Measurements from ENCODE around the gene PTPRN2. TPM values are rescaled to one million over a fixed set of nuclear protein-coding genes. Genes with fewer than 3 reads are reported as not detected.
A peak's percentile ranks its signal among the peaks of the same experiment; 100 is the strongest.
"Not testable (repeated sequence)": the region's sequence is repeated elsewhere in the genome, so short reads cannot be mapped to it uniquely, and the experiment has no call there.

The PTPRN2 gene
- total RNA-seq, 2 donors from 2014 or later = 0.72 to 0.79 TPM

- ATAC-seq (replicated peaks in 1 of 2) (no peak), DNase-seq (no peak)
- no peaks in the 10 kb centered on the region for H3K36me3 Mint-ChIP-seq (ENCODE audit: insufficient read depth in 2 of 2)
- no peaks in the 10 kb centered on the region for H3K9me3 Mint-ChIP-seq
- no peaks in the 10 kb centered on the region for H3K27me3 Mint-ChIP-seq (ENCODE audit: low read depth)
- H3K4me1 Mint-ChIP-seq (ENCODE audit: low read depth) = no peaks in the 10 kb centered on the region
- no peak overlapping the region for H3K27ac Mint-ChIP-seq
- H3K4me3 Mint-ChIP-seq = no peak overlapping the region
These were observed 646.4 kb downstream of the PTPRN2 start for GRCh38 chr7:157941210-157941609.

GRCh38 chr7:157940497-157940896 lies 647.1 kb downstream of the PTPRN2 start:
- DNase-seq = no peak
- Mint-ChIP-seq H3K4me3 (no peak overlapping the region), H3K9me3 (peaks cover 0 to under 1% of the 10 kb centered on the region in 2 donors), H3K27ac (no peak overlapping the region), H3K27me3 (ENCODE audit: low read depth) (no peaks in the 10 kb centered on the region), H3K36me3 (ENCODE audit: insufficient read depth in 2 of 2) (peaks cover 0 to under 1% of the 10 kb centered on the region in 2 donors), H3K4me1 (ENCODE audit: low read depth) (no peaks in the 10 kb centered on the region)
- ATAC-seq (replicated peaks in 1 of 2) = no peak

DNA sequence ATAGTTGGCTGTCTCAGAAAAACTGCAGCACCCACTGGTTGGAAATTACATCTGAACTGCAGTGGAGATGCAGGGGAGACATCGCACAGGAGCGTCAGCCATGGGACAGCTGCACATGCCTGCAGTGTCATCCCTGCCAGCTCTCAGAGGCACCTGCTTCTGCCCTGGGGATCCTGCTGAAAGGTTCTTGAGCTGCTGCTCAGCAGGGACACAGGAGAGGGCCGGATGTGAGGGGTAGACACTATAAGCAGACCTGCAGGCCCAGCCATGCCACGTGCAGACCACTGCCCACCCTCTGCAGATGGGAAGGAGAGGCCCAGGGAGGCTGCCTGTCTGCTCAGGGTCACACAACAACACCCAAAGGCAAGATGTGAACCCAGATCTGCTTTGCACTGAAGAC lies 649.4 kb downstream of the PTPRN2 start:
- Mint-ChIP-seq H3K27me3 (ENCODE audit: low read depth) (no peaks in the 10 kb centered on the region), H3K4me3 (no peak overlapping the region), H3K27ac (no peak overlapping the region), H3K4me1 (ENCODE audit: low read depth) (no peaks in the 10 kb centered on the region), H3K36me3 (ENCODE audit: insufficient read depth in 2 of 2) (peaks cover 4 to 10% of the 10 kb centered on the region in 2 donors), H3K9me3 (peaks cover 3 to 9% of the 10 kb centered on the region in 2 donors)
- ATAC-seq (replicated peaks in 1 of 2) = no peak
- no peak for DNase-seq

GRCh38 chr7:157937406-157937805 lies 650.2 kb downstream of the PTPRN2 start:
- Mint-ChIP-seq H3K4me1 (ENCODE audit: low read depth) (no peaks in the 10 kb centered on the region), H3K27ac (no peak overlapping the region), H3K36me3 (ENCODE audit: insufficient read depth in 2 of 2) (peaks cover 9 to 18% of the 10 kb centered on the region in 2 donors), H3K4me3 (no peak overlapping the region), H3K27me3 (ENCODE audit: low read depth) (no peaks in the 10 kb centered on the region), H3K9me3 (peaks cover 8 to 16% of the 10 kb centered on the region in 2 donors)
- ATAC-seq (replicated peaks in 1 of 2) (no peak), DNase-seq (no peak)

- Mint-ChIP-seq H3K36me3 (ENCODE audit: insufficient read depth in 2 of 2) (peaks cover 12 to 21% of the 10 kb centered on the region in 2 donors), H3K27me3 (ENCODE audit: low read depth) (no peaks in the 10 kb centered on the region), H3K4me3 (no peak overlapping the region), H3K27ac (no peak overlapping the region), H3K9me3 (peaks cover 11 to 19% of the 10 kb centered on the region in 2 donors), H3K4me1 (ENCODE audit: low read depth) (no peaks in the 10 kb centered on the region)
- ATAC-seq (replicated peaks in 1 of 2) (no peak), DNase-seq (no peak)
These were observed 650.6 kb downstream of the PTPRN2 start for GRCh38 chr7:157936976-157937375.

GRCh38 chr7:157935721-157936120 lies 651.9 kb downstream of the PTPRN2 start:
- H3K27me3 Mint-ChIP-seq (ENCODE audit: low read depth); DNase-seq; ATAC-seq (replicated peaks in 1 of 2); H3K4me3 Mint-ChIP-seq; H3K4me1 Mint-ChIP-seq (ENCODE audit: low read depth): not testable (repeated sequence)
- Mint-ChIP-seq H3K27ac (peak overlapping the region; percentile 85), H3K9me3 (peaks cover 11 to 19% of the 10 kb centered on the region in 2 donors), H3K36me3 (ENCODE audit: insufficient read depth in 2 of 2) (peaks cover 15 to 21% of the 10 kb centered on the region in 2 donors)

DNA sequence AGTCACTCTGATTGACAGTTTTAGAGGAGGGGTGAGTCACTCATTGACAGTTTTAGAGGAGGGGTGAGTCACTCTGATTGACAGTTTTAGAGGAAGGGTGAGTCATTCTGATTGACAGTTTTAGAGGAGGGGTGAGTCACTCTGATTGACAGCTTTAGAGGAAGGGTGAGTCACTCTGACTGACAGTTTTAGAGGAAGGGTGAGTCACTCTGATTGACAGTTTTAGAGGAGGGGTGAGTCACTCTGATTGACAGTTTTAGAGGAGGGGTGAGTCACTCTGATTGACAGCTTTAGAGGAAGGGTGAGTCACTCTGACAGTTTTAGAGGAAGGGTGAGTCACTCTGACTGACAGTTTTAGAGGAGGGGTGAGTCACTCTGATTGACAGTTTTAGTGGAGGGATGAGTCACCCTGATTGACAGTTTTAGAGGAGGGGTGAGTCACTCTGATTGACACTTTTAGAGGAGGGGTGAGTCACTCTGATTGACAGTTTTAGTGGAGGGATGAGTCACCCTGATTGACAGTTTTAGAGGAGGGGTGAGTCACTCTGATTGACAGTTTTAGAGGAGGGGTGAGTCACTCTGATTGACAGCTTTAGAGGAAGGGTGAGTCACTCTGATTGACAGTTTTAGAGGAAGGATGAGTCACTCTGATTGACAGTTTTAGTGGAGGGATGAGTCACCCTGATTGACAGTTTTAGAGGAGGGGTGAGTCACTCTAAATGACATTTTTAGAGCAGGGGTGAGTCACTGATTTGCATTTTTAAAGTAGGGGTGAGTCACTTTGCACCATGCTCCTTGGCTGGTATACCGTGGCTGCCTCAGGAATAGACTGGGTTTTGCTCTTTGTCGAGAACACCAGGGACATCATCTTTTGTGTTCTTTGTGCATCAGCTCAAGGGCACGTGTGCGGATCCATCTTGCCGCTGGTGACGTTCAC lies 654.1 kb downstream of the PTPRN2 start:
- ATAC-seq (replicated peaks in 1 of 2) = peak in 1 of 2 donors; percentile 18
- H3K4me1 Mint-ChIP-seq (ENCODE audit: low read depth); H3K4me3 Mint-ChIP-seq; DNase-seq; H3K27me3 Mint-ChIP-seq (ENCODE audit: low read depth): not testable (repeated sequence)
- peaks cover 16 to 21% of the 10 kb centered on the region in 2 donors for H3K36me3 Mint-ChIP-seq (ENCODE audit: insufficient read depth in 2 of 2)
- H3K27ac Mint-ChIP-seq = peak overlapping the region; percentile 83
- H3K9me3 Mint-ChIP-seq = peaks cover 11 to 19% of the 10 kb centered on the region in 2 donors

DNA sequence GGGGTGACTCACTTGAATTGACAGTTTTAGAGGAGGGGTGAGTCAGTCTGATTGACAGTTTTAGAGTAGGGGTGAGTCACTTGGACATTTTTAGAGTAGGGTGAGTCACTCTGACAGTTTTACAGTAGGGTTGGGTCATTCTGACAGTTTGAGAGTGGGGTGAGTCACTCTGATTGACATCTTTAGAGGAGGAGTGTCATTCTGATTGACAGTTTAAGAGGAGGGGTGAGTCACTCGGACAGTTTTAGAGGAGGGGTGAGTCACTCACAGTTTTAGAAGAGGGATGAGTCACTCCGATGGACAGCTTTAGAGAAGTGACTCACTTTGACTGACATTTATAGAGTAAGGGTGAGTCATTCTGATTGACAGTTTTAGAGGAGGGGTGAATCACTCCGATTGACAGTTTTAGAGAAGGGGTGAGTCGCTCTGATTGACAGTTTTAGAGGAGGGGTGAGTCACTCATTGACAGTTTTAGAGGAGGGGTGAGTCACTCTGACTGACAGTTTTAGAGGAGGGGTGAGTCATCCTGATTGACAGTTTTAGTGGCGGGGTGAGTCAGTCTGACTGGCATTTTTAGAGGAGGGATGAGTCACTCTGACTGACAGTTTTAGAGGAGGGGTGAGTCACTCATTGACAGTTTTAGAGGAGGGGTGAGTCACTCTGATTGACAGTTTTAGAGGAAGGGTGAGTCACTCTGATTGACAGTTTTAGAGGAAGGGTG lies 655.0 kb downstream of the PTPRN2 start:
- H3K4me3 Mint-ChIP-seq = peak overlapping the region in 1 of 2 donors; percentile 71
- ATAC-seq (replicated peaks in 1 of 2) (peak; percentile 89 to 90), DNase-seq (peak in 1 of 2 donors; percentile 29)
- H3K36me3 Mint-ChIP-seq (ENCODE audit: insufficient read depth in 2 of 2) = peaks cover 16 to 21% of the 10 kb centered on the region in 2 donors
- peaks cover 11 to 19% of the 10 kb centered on the region in 2 donors for H3K9me3 Mint-ChIP-seq
- H3K27me3 Mint-ChIP-seq (ENCODE audit: low read depth) = no peaks in the 10 kb centered on the region
- peak overlapping the region; percentile 97 for H3K27ac Mint-ChIP-seq
- H3K4me1 Mint-ChIP-seq (ENCODE audit: low read depth) = no peaks in the 10 kb centered on the region

- no peak overlapping the region for H3K4me3 Mint-ChIP-seq
- H3K9me3 Mint-ChIP-seq = peaks cover 13 to 19% of the 10 kb centered on the region in 2 donors
- H3K36me3 Mint-ChIP-seq (ENCODE audit: insufficient read depth in 2 of 2) = peaks cover 16 to 21% of the 10 kb centered on the region in 2 donors
- H3K27me3 Mint-ChIP-seq (ENCODE audit: low read depth) = no peaks in the 10 kb centered on the region
- peak overlapping the region; percentile 45 for H3K27ac Mint-ChIP-seq
- peaks cover 9% of the 10 kb centered on the region for H3K4me1 Mint-ChIP-seq (ENCODE audit: low read depth)
- no peak for ATAC-seq (replicated peaks in 1 of 2)
- DNase-seq = no peak
These were observed 656.6 kb downstream of the PTPRN2 start for GRCh38 chr7:157930926-157931466.

GRCh38 chr7:157930441-157930840 lies 657.2 kb downstream of the PTPRN2 start:
- DNase-seq = no peak
- H3K27me3 Mint-ChIP-seq (ENCODE audit: low read depth) = no peaks in the 10 kb centered on the region
- H3K4me1 Mint-ChIP-seq (ENCODE audit: low read depth) = peaks cover 11% of the 10 kb centered on the region
- no peak overlapping the region for H3K4me3 Mint-ChIP-seq
- peaks cover 14 to 21% of the 10 kb centered on the region in 2 donors for H3K36me3 Mint-ChIP-seq (ENCODE audit: insufficient read depth in 2 of 2)
- peaks cover 13 to 19% of the 10 kb centered on the region in 2 donors for H3K9me3 Mint-ChIP-seq
- ATAC-seq (replicated peaks in 1 of 2) = no peak
- H3K27ac Mint-ChIP-seq = no peak overlapping the region

GRCh38 chr7:157929671-157930070 lies 658.0 kb downstream of the PTPRN2 start:
- H3K27me3 Mint-ChIP-seq (ENCODE audit: low read depth) = no peaks in the 10 kb centered on the region
- ATAC-seq (replicated peaks in 1 of 2) (no peak), DNase-seq (no peak)
- peaks cover 12 to 19% of the 10 kb centered on the region in 2 donors for H3K36me3 Mint-ChIP-seq (ENCODE audit: insufficient read depth in 2 of 2)
- no peak overlapping the region for H3K4me3 Mint-ChIP-seq
- peaks cover 11% of the 10 kb centered on the region for H3K4me1 Mint-ChIP-seq (ENCODE audit: low read depth)
- H3K9me3 Mint-ChIP-seq = peaks cover 11 to 16% of the 10 kb centered on the region in 2 donors
- no peak overlapping the region for H3K27ac Mint-ChIP-seq

- no peaks in the 10 kb centered on the region for H3K27me3 Mint-ChIP-seq (ENCODE audit: low read depth)
- DNase-seq = no peak
- peaks cover 11% of the 10 kb centered on the region for H3K4me1 Mint-ChIP-seq (ENCODE audit: low read depth)
- no peak overlapping the region for H3K27ac Mint-ChIP-seq
- H3K4me3 Mint-ChIP-seq = no peak overlapping the region
- ATAC-seq (replicated peaks in 1 of 2) = no peak
- H3K9me3 Mint-ChIP-seq = peaks cover 11 to 16% of the 10 kb centered on the region in 2 donors
- peaks cover 12 to 16% of the 10 kb centered on the region in 2 donors for H3K36me3 Mint-ChIP-seq (ENCODE audit: insufficient read depth in 2 of 2)
These were observed 658.7 kb downstream of the PTPRN2 start for GRCh38 chr7:157928808-157929425.
